ENCODE measurements around the gene HOTAIR.

GRCh38 chr12:54005853-54006558 is 31.3 kb upstream of the HOTAIR start:
- peak in 1 of 3 donors; percentile 72 for TF ChIP-seq CTCF (IDR thresholded peaks at IDR 0.05)
- TF ChIP-seq POLR2A (IDR thresholded peaks at IDR 0.05), result no peak
